GM10266 (cell line): Measurements from ENCODE around the gene PDCD1LG2.
"Not testable (repeated sequence)": the region's sequence is repeated elsewhere in the genome, so short reads cannot be mapped to it uniquely, and the experiment has no call there.

Source experiments
- DNase-seq: peaks from one replicate; pipeline ENCODE4 v3.0.0; 2012; ENCODE audit errors: extremely low spot score
- TF ChIP-seq, protein P1 (sequence below): IDR thresholded peaks from 2 replicates; pipeline ENCODE4 v1.5.1; 2012; ENCODE audit warnings: mild to moderate bottlenecking, low read depth; ENCODE audit not compliant: control insufficient read depth, insufficient read depth; ENCODE audit errors: missing control alignments

PDCD1LG2 gene

DNA sequence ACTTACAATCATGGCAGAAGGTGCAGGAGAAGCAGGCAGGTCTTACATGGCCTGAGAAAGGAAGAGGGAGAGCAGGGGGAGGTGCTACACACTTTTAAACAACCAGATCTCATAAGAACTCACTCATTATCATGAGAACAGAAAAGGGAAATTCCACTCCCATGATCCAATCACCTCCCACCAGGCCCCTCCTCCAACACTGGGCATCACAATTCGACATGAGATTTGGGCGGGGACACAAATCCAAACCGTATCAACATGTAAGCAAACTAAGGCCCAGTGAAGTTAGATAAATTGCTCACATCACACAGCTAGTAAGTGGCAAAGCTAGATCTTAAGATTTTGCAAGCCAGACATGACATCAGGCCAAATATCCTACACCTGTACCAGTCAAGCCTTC, 70.3 kb downstream of the PDCD1LG2 start:
- no peak for DNase-seq
- TF ChIP-seq, protein P1, sequence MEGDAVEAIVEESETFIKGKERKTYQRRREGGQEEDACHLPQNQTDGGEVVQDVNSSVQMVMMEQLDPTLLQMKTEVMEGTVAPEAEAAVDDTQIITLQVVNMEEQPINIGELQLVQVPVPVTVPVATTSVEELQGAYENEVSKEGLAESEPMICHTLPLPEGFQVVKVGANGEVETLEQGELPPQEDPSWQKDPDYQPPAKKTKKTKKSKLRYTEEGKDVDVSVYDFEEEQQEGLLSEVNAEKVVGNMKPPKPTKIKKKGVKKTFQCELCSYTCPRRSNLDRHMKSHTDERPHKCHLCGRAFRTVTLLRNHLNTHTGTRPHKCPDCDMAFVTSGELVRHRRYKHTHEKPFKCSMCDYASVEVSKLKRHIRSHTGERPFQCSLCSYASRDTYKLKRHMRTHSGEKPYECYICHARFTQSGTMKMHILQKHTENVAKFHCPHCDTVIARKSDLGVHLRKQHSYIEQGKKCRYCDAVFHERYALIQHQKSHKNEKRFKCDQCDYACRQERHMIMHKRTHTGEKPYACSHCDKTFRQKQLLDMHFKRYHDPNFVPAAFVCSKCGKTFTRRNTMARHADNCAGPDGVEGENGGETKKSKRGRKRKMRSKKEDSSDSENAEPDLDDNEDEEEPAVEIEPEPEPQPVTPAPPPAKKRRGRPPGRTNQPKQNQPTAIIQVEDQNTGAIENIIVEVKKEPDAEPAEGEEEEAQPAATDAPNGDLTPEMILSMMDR, result no peak

DNA sequence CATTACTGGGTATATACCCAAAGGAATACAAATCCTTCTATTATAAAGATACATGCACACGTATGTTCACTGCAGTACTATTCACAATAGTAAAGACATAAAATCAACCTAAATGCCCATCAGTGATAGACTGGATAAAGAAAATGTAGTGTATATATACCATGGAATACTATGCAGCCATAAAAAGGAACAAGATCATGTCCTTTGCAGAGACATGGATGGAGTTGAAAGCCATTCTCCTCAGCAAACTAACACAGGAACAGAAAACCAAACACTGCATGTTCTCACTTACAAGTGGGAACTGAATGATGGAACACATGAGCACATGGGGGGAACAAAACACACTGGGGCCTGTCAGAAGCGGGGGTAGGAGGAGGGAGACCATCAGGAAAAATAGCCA, 71.4 kb downstream of the PDCD1LG2 start:
- DNase-seq, result not testable (repeated sequence)

DNA sequence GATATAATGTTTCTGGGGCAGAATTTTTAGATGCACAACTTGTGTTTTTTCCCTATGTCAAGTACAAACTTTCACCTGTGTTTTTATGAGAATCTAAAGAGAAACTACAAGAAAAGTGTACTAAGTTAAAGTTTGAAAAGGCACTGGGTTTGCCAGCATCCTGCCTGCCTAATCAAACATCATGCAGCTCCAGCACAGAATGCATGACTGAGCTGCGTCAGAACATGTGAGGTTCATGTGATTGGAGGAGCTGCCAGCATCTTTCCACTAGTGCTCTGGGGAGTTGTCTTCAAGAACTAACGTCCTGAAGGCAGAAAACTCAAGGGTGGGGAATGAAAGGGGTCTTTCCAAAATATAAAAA, 72.5 kb downstream of the PDCD1LG2 start:
- DNase-seq, result peak; percentile 42
- TF ChIP-seq, protein P1, result no peak

DNA sequence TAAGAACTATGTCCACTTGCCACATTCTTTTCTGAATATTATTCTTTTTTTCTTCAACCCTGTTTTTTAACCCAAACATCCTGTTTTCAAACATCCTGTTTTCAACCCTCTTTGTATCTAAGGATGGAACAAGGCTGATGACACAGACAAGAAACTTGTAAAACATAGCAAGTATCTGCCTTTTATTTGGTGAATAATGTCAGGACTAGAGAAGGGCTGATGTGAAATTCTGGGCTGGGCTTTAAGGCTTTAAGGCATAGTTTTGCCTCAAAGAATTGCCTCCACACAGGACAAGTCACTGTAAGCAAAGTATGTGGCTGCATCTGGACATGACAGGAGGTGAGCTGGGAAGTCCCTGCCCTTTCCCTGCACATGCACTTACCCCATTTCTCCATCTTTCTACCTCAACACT, 76.1 kb downstream of the PDCD1LG2 start:
- TF ChIP-seq, protein P1, result no peak
- DNase-seq, result peak; percentile 22

- TF ChIP-seq, protein P1, result no peak
Measured at GRCh38 chr9:5587024-5587423, 76.7 kb downstream of the PDCD1LG2 start.

GRCh38 chr9:5592231-5592630, 81.9 kb downstream of the PDCD1LG2 start:
- DNase-seq, result no peak
- TF ChIP-seq, protein P1, result no peak

More at GRCh38 chr9:5587024-5587423, 76.7 kb downstream of the PDCD1LG2 start:
- peak; percentile 19 for DNase-seq

GRCh38 chr9:5592904-5593303, 82.6 kb downstream of the PDCD1LG2 start:
- no peak for DNase-seq
- TF ChIP-seq, protein P1, result no peak

DNA sequence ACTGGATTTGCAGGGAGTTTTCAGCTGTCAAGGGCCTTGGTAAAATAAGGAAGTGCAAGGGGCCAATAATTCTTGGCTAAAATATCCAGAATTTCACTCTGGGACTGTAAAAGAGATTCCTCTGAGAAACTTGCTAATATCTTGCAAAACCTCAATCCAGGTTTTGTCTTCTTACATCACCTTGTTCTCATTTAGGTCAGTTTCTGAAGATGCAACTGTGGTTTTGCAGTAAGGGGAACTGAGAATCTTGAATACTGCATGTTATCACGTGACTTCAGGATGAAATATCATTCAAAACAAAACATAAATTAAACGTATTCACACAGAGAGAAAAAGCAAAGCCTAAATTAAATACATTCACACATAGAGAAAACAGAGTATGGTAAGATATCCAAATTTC, 83.6 kb downstream of the PDCD1LG2 start:
- DNase-seq, result peak; percentile 53
- TF ChIP-seq, protein P1, result no peak
